HEK293 (cell line): ENCODE measurements around the gene RNF166.

Source experiments
- EGR2 ChIP-seq: fragments of 450-650 bp; formaldehyde crosslinking; IDR thresholded peaks from 2 replicates; pipeline ENCODE4 v1.5.1; 2016; ENCODE audit warnings: low read depth, missing biosample characterization, missing genetic modification characterization
- KLF7 ChIP-seq: fragments of 450-650 bp; formaldehyde crosslinking; IDR thresholded peaks from 2 replicates; pipeline ENCODE4 v1.5.1; 2016; ENCODE audit warnings: missing biosample characterization, missing genetic modification characterization, borderline replicate concordance
- PRDM1 ChIP-seq: fragments of 450-650 bp; formaldehyde crosslinking; IDR thresholded peaks from 2 replicates; pipeline ENCODE4; 2016; ENCODE audit warnings: missing biosample characterization, missing genetic modification characterization
- ZNF280D ChIP-seq: fragments of 450-650 bp; formaldehyde crosslinking; IDR thresholded peaks from 2 replicates; pipeline ENCODE4 v1.5.1; 2016; ENCODE audit warnings: missing biosample characterization, missing genetic modification characterization
- ZNF473 ChIP-seq: fragments of 450-650 bp; formaldehyde crosslinking; IDR thresholded peaks from 2 replicates; pipeline ENCODE4 v1.5.1; 2017; ENCODE audit warnings: missing biosample characterization, missing genetic modification characterization
- ZNF639 ChIP-seq: fragments of 450-650 bp; formaldehyde crosslinking; IDR thresholded peaks from 2 replicates; pipeline ENCODE4 v1.5.1; 2016; ENCODE audit warnings: missing biosample characterization, missing genetic modification characterization
- TF ChIP-seq, protein P1 (sequence below): fragments of 450-650 bp; formaldehyde crosslinking; IDR thresholded peaks from 2 replicates; pipeline ENCODE4 v1.5.1; 2016; ENCODE audit warnings: missing biosample characterization, missing genetic modification characterization
- TF ChIP-seq, protein P2 (sequence below): fragments of 450-650 bp; formaldehyde crosslinking; IDR thresholded peaks from 2 replicates; pipeline ENCODE4 v1.5.1; 2016; ENCODE audit warnings: missing biosample characterization, missing genetic modification characterization, borderline replicate concordance
- TF ChIP-seq, protein P3 (sequence below): fragments of 450-650 bp; formaldehyde crosslinking; IDR thresholded peaks from 2 replicates; pipeline ENCODE4 v1.5.1; 2016; ENCODE audit warnings: missing biosample characterization, missing genetic modification characterization

GRCh38 chr16:88731699-88732098, 25.5 kb upstream of the RNF166 start:
- TF ChIP-seq, protein P1, sequence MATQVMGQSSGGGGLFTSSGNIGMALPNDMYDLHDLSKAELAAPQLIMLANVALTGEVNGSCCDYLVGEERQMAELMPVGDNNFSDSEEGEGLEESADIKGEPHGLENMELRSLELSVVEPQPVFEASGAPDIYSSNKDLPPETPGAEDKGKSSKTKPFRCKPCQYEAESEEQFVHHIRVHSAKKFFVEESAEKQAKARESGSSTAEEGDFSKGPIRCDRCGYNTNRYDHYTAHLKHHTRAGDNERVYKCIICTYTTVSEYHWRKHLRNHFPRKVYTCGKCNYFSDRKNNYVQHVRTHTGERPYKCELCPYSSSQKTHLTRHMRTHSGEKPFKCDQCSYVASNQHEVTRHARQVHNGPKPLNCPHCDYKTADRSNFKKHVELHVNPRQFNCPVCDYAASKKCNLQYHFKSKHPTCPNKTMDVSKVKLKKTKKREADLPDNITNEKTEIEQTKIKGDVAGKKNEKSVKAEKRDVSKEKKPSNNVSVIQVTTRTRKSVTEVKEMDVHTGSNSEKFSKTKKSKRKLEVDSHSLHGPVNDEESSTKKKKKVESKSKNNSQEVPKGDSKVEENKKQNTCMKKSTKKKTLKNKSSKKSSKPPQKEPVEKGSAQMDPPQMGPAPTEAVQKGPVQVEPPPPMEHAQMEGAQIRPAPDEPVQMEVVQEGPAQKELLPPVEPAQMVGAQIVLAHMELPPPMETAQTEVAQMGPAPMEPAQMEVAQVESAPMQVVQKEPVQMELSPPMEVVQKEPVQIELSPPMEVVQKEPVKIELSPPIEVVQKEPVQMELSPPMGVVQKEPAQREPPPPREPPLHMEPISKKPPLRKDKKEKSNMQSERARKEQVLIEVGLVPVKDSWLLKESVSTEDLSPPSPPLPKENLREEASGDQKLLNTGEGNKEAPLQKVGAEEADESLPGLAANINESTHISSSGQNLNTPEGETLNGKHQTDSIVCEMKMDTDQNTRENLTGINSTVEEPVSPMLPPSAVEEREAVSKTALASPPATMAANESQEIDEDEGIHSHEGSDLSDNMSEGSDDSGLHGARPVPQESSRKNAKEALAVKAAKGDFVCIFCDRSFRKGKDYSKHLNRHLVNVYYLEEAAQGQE (tag by site-specific recombination) = no peak
- no peak for TF ChIP-seq EGR2
- TF ChIP-seq, protein P2, sequence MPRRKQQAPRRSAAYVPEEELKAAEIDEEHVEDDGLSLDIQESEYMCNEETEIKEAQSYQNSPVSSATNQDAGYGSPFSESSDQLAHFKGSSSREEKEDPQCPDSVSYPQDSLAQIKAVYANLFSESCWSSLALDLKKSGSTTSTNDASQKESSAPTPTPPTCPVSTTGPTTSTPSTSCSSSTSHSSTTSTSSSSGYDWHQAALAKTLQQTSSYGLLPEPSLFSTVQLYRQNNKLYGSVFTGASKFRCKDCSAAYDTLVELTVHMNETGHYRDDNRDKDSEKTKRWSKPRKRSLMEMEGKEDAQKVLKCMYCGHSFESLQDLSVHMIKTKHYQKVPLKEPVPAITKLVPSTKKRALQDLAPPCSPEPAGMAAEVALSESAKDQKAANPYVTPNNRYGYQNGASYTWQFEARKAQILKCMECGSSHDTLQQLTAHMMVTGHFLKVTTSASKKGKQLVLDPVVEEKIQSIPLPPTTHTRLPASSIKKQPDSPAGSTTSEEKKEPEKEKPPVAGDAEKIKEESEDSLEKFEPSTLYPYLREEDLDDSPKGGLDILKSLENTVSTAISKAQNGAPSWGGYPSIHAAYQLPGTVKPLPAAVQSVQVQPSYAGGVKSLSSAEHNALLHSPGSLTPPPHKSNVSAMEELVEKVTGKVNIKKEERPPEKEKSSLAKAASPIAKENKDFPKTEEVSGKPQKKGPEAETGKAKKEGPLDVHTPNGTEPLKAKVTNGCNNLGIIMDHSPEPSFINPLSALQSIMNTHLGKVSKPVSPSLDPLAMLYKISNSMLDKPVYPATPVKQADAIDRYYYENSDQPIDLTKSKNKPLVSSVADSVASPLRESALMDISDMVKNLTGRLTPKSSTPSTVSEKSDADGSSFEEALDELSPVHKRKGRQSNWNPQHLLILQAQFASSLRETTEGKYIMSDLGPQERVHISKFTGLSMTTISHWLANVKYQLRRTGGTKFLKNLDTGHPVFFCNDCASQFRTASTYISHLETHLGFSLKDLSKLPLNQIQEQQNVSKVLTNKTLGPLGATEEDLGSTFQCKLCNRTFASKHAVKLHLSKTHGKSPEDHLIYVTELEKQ (tag by site-specific recombination) = no peak
- TF ChIP-seq ZNF280D (tag by site-specific recombination) = no peak
- TF ChIP-seq, protein P3, sequence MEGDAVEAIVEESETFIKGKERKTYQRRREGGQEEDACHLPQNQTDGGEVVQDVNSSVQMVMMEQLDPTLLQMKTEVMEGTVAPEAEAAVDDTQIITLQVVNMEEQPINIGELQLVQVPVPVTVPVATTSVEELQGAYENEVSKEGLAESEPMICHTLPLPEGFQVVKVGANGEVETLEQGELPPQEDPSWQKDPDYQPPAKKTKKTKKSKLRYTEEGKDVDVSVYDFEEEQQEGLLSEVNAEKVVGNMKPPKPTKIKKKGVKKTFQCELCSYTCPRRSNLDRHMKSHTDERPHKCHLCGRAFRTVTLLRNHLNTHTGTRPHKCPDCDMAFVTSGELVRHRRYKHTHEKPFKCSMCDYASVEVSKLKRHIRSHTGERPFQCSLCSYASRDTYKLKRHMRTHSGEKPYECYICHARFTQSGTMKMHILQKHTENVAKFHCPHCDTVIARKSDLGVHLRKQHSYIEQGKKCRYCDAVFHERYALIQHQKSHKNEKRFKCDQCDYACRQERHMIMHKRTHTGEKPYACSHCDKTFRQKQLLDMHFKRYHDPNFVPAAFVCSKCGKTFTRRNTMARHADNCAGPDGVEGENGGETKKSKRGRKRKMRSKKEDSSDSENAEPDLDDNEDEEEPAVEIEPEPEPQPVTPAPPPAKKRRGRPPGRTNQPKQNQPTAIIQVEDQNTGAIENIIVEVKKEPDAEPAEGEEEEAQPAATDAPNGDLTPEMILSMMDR = no peak
- no peak for TF ChIP-seq PRDM1 (tag by site-specific recombination)
- TF ChIP-seq ZNF473 (tag by site-specific recombination) = no peak
- TF ChIP-seq KLF7 (tag by site-specific recombination) = no peak
- no peak for TF ChIP-seq ZNF639 (tag by site-specific recombination)
